Osteoblast (primary cell): ENCODE measurements around the gene DMD. TPM values are rescaled to one million over a fixed set of nuclear protein-coding genes. Genes with fewer than 3 reads are reported as not detected.

Experiments
- DNase-seq: peaks from one replicate; pipeline ENCODE4 v3.0.0; 2011; ENCODE audit warnings: low spot score, mixed read lengths; ENCODE audit not compliant: insufficient read length; ENCODE audit errors: missing footprints
- H2AFZ ChIP-seq: 2 replicates; pipeline ENCODE4 v1.6.0; 2011; ENCODE audit warnings: mild to moderate bottlenecking, low read length
- H3K27ac ChIP-seq: 2 replicates; pipeline ENCODE4 v1.5.1; 2011; ENCODE audit warnings: mild to moderate bottlenecking, low read depth, low read length, moderate library complexity
- H3K27me3 ChIP-seq: 2 replicates; pipeline ENCODE4 v1.6.0; 2012; ENCODE audit warnings: mild to moderate bottlenecking, control low read depth, inconsistent platforms, low read length, moderate library complexity; ENCODE audit not compliant: insufficient read depth
- H3K36me3 ChIP-seq: 2 replicates; pipeline ENCODE4 v1.5.1; 2011; ENCODE audit warnings: mild to moderate bottlenecking, low read length, control low read depth, moderate library complexity; ENCODE audit not compliant: insufficient read depth
- H3K4me1 ChIP-seq: 2 replicates; pipeline ENCODE4 v1.5.1; 2011; ENCODE audit warnings: mild to moderate bottlenecking, low read length, control low read depth, moderate library complexity; ENCODE audit not compliant: insufficient read depth
- H3K4me2 ChIP-seq: 2 replicates; pipeline ENCODE4 v1.6.0; 2011; ENCODE audit warnings: mild to moderate bottlenecking, low read length; ENCODE audit not compliant: insufficient read depth
- H3K4me3 ChIP-seq: fragments of 200-600 bp; sonication (generic); 3 replicates; pipeline ENCODE4 v1.5.1; 2012; ENCODE audit warnings: mild to moderate bottlenecking, low read length, inconsistent platforms; ENCODE audit not compliant: insufficient read depth
- H3K79me2 ChIP-seq: 2 replicates; pipeline ENCODE4 v1.6.0; 2012; ENCODE audit warnings: mild to moderate bottlenecking, low read length, control low read depth, inconsistent platforms; ENCODE audit not compliant: insufficient read depth
- H3K9me3 ChIP-seq: 2 replicates; pipeline ENCODE4 v1.5.1; 2011; ENCODE audit warnings: low read depth, low read length, control low read depth
- H4K20me1 ChIP-seq: 2 replicates; pipeline ENCODE4 v1.6.0; 2012; ENCODE audit warnings: mild to moderate bottlenecking, low read length, control low read depth; ENCODE audit not compliant: insufficient read depth
- CTCF ChIP-seq: IDR thresholded peaks from 2 replicates; pipeline ENCODE4 v1.5.1; 2011; ENCODE audit warnings: mild to moderate bottlenecking, low read depth, low read length, moderate library complexity; ENCODE audit errors: extremely low read depth
- total RNA-seq: library from RNA; depleted of rRNA; stranded (reverse); fragments of >200 nt; gene quantifications from 2 replicates; pipeline ENCODE4 v1.2.3, GENCODE V29; 2012

Gene DMD
- total RNA-seq, 1 donor = 12.7 TPM

GRCh38 chrX:33207056-33207455 is 4.3 kb downstream of the DMD start:
- Histone ChIP-seq H3K4me3 (no peak overlapping the region), H3K27me3 (no peaks in the 10 kb centered on the region)

DNA sequence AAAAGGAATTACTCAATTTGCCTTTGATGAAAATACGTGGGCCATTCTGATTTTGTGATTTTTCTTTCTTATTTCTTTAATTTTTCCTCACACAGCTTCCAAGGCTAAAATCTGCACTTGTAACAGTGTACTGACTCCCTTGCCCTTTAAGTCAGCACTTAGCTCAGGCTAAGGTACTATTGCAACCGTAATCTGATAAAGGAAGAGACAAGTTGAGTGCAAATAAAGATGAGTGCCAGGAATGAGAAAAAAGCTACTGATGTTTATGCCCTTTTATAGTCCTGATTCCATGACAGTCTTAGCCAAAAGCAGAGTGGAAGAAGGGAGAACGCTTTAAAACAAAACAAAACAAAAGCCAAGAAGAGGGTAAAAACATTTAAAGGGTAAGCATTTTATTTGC is 6.0 kb downstream of the DMD start:
- no peak for DNase-seq
- H4K20me1 ChIP-seq = no peaks in the 10 kb centered on the region
- no peak overlapping the region for H2AFZ ChIP-seq
- no peak overlapping the region for H3K27ac ChIP-seq
- no peaks in the 10 kb centered on the region for H3K79me2 ChIP-seq
- H3K9me3 ChIP-seq = no peaks in the 10 kb centered on the region
- H3K4me2 ChIP-seq = no peak overlapping the region
- H3K4me3 ChIP-seq = no peak overlapping the region
- no peaks in the 10 kb centered on the region for H3K27me3 ChIP-seq
- H3K4me1 ChIP-seq = no peaks in the 10 kb centered on the region
- TF ChIP-seq CTCF = no peak
- H3K36me3 ChIP-seq = no peaks in the 10 kb centered on the region

More at GRCh38 chrX:33207056-33207455, 4.3 kb downstream of the DMD start:
- Histone ChIP-seq H3K27ac (no peak overlapping the region), H3K79me2 (no peaks in the 10 kb centered on the region), H3K9me3 (no peaks in the 10 kb centered on the region), H3K4me1 (no peaks in the 10 kb centered on the region), H2AFZ (no peak overlapping the region), H3K4me2 (no peak overlapping the region), H4K20me1 (no peaks in the 10 kb centered on the region), H3K36me3 (no peaks in the 10 kb centered on the region)
- no peak for DNase-seq
- no peak for TF ChIP-seq CTCF

DNA sequence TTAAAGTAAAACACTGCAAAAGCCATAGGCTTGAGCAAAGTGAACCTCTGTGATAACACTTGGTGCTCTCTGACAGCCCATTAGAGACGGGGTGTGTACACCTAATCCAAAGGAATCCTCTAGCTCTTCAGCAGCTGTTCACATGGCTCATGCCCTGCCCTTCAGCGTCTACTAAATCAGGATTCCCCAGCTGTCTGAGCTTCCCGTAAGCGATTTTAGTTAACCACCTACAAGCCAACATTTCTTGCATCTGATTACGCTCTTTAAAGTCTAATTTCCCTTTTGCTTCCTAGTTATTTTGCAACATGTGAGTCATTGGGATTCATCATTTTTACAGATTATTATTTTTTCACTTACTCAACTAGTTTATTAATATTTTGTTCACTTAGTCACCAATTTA is 6.5 kb downstream of the DMD start:
- Histone ChIP-seq H3K4me2 (no peak overlapping the region), H3K4me1 (no peaks in the 10 kb centered on the region), H3K27ac (no peak overlapping the region), H3K27me3 (no peaks in the 10 kb centered on the region), H3K79me2 (no peaks in the 10 kb centered on the region), H2AFZ (no peak overlapping the region), H3K9me3 (no peaks in the 10 kb centered on the region), H4K20me1 (no peaks in the 10 kb centered on the region), H3K36me3 (no peaks in the 10 kb centered on the region), H3K4me3 (no peak overlapping the region)
- DNase-seq = no peak
- no peak for TF ChIP-seq CTCF

GRCh38 chrX:33198561-33199279 is 12.6 kb downstream of the DMD start:
- Histone ChIP-seq H4K20me1 (no peaks in the 10 kb centered on the region), H2AFZ (no peak overlapping the region), H3K36me3 (no peaks in the 10 kb centered on the region), H3K27ac (no peak overlapping the region), H3K4me3 (no peak overlapping the region), H3K4me2 (no peak overlapping the region), H3K27me3 (no peaks in the 10 kb centered on the region), H3K4me1 (no peaks in the 10 kb centered on the region), H3K79me2 (no peaks in the 10 kb centered on the region), H3K9me3 (no peaks in the 10 kb centered on the region)
- DNase-seq = no peak
- TF ChIP-seq CTCF = no peak
